Heart left ventricle (tissue), 13 donors: ENCODE results near the gene ARL4C.

ENCODE experiments used
- CTCF ChIP-seq, 12 donors: fragments of 200-600 bp; sonication (generic) in 4 of 12; IDR thresholded peaks; one replicate each; pipeline versions ENCODE4 v1.5.0 to v1.8.0; 2018 to 2022; ENCODE audit warnings: antibody characterized with exemption in 12 of 12, mild to moderate bottlenecking in 5 of 12
- POLR2A ChIP-seq, 2 donors: fragments of 450-650 bp; IDR thresholded peaks; one replicate each; pipeline ENCODE4 v1.6.1; 2017; ENCODE audit warnings: antibody characterized with exemption in 2 of 2, mild to moderate bottlenecking in 2 of 2, moderate library complexity in 2 of 2
- donor health status: ischemic (EF 13 %, LVEDD 7.1; RV severe dilation, severe dysfunction).
- donor health status: DM: no; HTN: yes; CAD: no.
- donor health status: DM: no; HTN: no; CAD: no.
- donor health status: ischemic (EF 25% LVEDD 6.9; RV normal size, moderate dysfunction).
- donor health status: ischemic (EF 25% LVEDD 5.7; RV mildly dilated, moderate dysfunction).
- donor health status: ischemic (EF 35%, LVEDD 5.7; RV mildly dilated, moderate dysfunction).
- donor health status: nonischemic (EF 11% LVEDD 7.7; RV severe dilation, severe dysfunction).
- donor health status: DM: yes; HTN: yes; CAD: no.
- donor health status: PGD.
- donor health status: ischemic (EF 29% LVEDD 5.4; RV normal size, mild dysfunction).
- donor health status: nonischemic (EF 23%, LVEDD 6.1; RV moderate dilation, normal function).

GRCh38 chr2:234481301-234481700 is 15.6 kb downstream of the ARL4C start:
- TF ChIP-seq CTCF (IDR thresholded peaks at IDR 0.05) (no peak), POLR2A (IDR thresholded peaks at IDR 0.05) (no peak)
